HG02938 (cell line): Measurements from ENCODE around the gene PBX4.

Experiments
- ATAC-seq: cut with Tn5 transposase; IDR thresholded peaks from one replicate; pipeline ENCODE4 v1.9.1; 2021; ENCODE audit warnings: mild to moderate bottlenecking, moderate library complexity; ENCODE audit not compliant: unreplicated experiment

PBX4 gene

DNA sequence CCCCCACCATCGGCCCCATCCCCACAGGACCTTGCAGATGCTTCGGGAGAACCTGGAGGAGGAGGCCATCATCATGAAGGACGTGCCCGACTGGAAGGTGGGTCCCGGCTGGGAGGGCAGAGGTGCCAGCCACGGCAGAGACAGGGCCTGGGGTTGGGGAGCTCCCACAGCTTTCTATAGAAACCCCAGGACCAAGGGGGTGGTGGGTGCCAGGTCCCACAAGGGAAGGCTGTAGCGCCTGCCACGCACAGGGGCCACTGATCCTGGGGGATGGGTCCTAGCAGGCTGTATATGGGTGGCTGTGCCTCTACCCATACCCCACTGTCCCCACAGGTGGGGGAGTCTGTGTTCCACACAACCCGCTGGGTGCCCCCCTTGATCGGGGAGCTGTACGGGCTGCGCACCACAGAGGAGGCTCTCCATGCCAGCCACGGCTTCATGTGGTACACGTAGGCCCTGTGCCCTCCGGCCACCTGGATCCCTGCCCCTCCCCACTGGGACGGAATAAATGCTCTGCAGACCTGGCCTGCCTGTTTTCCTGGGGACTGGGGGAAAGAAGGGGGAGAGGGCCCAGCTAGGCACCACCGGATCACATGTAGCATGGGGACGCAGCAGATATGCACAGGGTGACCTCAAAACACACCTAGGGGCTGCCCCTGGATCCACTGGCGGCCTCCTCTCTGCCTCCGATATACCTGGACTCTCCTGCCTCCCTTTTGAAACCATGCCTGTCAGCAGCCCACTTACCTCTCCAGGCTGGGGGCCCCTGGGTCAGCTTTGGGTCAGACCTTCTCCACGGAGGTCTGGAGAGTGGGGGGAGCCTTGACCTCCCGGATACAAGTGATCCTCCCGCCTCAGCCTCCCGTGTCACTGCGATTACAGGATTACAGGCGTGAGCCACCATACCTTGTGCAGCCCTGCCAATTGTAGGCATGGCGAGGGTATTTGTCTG lies 90.5 kb downstream of the PBX4 start:
- no peak for ATAC-seq

DNA sequence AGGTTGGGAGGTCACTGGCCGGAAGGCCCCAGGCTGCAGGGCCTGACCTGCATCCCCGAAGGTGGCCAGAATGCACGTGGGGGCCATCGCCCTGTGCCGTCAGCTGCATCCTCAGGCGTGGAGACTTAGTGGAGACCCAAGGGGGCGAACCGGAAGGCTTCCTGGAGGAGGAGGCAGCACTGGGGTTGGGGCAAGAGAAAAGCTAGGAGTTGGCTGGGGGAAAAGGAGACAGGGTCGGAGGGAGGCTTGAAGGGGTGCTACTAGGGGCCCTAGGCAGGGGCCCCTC lies 91.2 kb downstream of the PBX4 start:
- ATAC-seq, result no peak

DNA sequence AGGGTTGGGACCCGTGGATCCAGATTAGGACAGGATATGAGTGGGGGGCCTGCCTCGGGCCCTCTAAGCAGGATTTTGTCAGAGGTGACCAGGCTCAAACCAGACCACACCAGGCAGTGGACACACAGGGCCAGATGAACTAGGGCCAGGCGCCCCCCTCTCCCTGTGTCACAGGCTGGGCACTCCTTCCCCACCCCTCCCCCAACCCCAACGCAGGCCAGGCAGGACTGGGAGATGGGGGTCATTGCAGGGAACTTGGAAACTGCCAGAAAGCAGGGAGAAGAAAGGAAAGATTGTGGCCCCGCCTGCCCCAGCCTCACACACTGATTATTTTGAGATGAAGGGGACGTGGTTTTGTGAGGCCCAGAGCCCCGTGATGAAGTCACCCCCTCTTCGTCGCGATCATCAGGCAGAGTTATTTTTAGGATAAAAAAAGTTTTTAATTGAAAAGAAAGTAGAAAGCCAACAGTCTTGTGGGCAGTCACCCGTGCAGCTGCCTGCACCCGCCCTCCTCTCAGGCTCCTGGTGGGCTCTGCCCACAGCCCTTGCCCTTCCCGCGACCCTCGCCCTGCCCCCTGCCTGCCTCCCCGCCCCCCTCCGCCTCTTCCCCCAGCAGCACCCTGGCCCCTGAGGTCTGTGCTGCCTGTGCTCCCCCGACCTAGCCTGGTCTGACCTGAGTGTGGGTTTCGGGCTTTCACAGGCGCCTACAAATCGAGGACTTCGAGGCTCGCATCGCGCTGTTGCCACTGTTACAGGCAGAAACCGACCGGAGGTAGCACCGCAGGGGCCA lies 91.7 kb downstream of the PBX4 start:
- no peak for ATAC-seq

DNA sequence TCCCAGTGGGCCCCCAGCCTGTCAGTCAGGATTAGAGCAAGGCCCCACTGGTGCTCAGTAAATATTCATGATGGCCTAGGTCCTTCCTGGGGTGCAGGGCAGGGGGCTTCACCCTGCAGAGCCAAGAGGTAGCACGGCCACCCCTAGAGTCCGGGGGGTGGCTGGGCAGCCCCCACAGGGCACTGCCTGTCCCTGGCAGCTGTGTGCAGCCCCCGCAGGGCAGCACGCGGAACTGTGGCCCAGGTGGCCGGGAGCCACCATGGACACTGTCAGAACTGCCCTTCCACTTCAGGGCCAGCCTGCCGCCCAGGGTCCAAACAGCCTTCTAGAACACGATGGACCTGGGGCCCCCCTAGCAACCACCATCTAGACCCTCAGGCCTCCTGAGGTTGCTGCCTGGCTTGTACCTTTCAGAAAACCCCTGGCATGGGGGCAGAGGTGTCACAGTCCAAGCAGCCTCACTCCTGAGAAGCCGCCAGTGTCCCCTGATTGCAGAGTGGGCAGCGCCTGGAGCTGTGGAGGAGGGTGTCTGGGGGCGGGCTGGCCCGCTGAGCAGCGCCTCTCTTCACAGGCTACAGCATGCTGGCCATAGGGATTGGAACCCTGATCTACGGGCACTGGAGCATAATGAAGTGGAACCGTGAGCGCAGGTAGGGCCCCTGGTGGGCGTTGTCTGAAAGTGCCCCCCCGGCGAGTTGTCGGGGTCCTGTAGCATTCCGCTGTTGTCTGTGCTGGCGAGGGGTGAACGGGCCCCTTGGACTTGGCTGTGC lies 92.7 kb downstream of the PBX4 start:
- no peak for ATAC-seq

DNA sequence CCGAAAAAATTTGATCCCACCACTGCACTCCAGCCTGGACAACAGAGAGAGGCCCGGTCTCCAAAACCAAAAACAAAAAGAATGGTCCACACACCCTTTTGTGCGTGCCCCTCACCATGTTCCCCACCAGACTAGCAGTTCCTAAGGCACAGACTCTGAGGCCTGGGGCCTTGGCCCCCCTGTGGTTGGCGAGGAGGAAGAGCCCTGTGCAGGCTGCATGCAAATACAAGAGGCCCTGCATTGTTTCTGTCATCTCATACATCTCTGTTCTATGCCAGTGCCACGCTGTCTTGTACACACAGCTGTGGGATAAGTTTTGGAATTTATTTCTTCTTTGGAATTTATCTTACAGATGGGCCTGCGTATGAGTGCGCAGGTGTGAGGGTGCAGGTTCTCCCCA lies 94.4 kb downstream of the PBX4 start:
- ATAC-seq, result no peak

DNA sequence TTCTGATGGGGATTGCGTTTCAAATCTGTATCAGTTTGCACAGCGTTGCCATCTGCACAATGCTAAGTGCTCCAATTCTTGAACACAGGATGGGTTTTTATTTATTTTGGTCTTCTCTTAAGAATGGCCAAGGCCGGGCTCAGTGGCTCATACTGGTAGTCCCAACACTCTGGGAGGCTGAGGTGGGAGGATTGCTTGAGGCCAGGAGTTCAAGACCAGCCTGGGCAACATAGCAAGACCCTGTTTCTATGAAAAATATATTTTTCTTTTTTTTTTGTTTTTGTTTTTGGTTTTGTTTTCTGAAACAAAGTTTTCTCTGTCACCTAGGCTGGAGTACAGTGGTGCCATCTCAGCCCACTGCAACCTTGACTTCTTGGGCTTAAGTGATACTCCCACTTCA lies 95.3 kb downstream of the PBX4 start:
- ATAC-seq, result no peak

DNA sequence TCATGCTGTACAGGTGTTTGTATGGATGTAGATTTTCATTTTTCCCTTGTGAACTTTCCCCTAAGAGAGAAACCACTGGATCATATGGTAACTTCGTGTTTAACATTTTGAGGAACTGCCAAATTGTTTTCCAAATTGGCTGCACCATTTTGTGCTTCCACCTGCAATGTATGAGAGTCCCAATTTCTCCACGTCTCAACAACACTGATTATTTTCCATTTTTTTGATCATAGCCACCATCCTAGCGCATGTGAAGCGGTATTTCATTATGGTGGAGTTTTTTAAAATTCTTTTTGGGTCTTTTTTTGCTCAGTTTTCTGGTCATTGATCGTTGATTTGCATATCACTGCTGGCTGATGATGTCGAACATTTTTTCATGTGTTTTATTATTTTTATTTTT lies 97.5 kb downstream of the PBX4 start:
- no peak for ATAC-seq

DNA sequence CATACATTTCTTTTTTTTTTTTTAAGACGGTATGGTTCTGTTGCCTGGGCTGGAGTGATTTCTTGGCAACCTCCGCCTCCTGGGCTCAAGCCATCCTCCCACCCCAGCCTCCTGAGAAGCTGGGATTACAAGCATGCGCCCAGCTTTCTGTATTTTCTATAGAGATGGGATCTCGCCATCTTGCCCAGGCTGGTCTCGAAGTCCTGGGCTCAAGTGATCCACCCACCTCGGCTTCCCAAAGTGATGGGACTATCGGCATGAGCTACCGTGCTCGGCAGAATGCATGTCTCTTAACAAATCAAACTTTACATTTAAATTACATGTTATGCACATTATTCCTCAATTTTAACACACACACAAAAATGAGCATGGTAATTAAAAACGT lies 101.3 kb downstream of the PBX4 start:
- ATAC-seq, result no peak

DNA sequence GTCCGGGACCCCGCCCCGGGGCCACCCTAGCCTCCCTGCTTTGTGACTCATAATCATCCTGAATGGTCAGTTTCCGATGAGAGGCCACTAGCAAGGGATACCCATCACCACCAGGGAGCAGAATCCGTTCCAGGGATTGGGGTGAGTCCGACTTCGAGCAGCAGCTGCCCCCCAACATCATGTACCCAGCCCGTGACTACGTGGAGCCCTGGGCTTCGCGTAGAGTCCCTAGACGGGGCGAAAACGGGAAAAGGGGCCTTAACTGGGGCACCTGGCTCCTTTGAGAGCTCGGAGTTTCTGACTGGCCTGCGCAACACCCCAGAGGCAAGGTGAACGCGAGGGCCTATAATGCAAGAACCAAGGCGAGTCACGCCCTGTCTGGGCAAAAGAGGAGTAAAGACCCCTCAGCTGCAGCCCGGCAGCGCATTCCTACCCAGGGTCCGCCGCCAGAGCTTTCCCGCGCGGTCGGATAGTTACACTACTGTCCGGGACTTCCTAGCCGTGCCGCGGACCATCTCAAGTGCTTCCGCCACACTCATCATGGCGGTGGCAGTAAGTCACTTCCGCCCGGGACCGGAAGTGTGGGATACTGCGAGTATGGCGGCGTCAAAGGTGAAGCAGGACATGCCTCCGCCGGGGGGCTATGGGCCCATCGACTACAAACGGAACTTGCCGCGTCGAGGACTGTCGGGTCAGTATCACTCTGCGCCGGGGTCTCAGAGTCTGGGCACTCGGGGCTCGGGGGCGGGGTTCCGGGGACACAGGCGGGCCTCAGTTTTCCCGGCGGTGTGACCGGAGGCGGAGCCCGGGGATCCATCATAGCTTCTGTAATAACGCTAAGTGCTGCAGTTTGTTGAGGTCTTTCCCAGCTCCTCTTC lies 102.6 kb downstream of the PBX4 start, which contains the start of gene NDUFA13:
Gene NDUFA13, plus strand, starts transcription at position 584 of the 878 bp plus-strand sequence. Its CDS starts 14 bp downstream, at position 598.
- ATAC-seq, result peak; percentile 75

DNA sequence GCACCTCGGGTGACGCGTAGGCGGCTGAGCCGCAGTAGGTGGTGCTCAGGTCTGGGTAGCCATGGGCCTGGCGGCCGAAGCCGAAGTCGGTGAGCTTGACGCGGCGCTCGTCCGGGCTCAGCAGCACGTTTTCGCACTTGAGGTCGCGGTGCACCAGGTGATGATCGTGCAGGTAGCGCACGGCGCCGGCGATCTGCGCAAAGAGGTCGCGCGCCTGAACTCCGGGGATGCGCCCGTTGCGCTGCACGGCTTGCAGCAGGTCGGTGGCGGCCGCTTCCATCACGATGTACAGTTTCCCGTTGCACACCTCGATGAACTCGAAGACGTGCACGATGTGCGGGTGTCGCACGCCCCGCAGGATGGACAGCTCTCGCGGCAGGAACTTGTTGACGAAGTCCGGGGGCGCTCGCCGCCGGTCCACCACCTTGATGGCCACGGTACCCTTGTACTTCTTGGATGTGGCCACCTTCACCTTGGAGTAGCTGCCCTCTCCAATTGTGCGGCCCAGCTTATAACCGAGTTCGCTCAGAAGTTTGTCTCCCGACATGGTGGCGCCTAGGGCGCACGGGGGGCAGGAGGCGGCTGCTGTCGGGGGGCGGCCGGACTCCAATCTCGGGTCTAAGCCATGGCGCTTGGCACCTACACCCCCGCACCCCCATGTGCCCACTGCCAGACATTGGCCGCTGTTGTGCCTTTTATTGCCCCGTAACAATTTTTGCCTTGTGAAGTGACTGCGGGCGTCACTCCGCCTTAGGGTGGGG lies 103.4 kb downstream of the PBX4 start, which contains the start of gene TSSK6:
Gene TSSK6, minus strand, starts transcription at position 668 of the 761 bp plus-strand sequence. Its CDS starts 121 bp downstream, at position 547.
- no peak for ATAC-seq

DNA sequence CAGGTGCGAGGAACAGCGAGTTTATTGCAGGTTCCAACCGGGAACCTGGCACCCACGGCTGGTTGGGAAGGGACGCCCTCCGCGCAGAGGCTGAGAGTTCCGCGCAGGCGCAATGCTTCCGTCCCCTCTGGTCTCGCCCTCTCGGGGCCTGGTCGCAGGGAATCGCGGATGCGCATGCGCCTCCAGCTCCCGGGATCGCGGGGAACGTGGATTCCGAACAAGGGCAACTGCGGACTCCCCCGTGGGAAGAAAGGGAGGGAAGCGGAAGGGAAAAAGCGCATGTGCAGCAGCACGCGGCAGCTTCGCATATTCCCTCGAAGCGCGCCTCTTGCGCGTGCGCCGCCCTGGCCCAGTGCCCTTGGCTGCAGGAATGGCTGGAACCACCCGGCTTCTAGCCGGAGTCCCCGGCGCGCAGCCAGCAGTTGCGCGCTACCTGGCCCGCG lies 104.3 kb downstream of the PBX4 start:
- ATAC-seq, result no peak

DNA sequence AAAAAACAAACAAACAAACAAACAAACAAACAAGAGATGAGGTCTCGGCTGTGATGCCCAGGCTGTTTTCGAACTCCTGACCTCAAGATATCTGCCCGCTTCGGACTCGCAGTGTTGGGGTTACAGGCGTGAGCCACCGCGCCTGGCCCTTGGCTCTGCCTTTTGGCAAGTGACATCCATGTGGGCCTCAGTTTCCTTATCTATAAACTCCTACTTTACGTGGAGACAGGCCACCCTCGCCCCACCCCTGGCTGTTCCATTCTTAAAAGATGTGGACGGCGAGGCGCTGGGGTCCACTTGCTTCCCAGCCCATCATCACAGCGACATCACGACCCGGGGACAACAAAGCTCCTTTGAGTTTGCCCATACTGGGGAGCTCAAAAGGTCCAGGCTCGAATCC lies 104.8 kb downstream of the PBX4 start:
- ATAC-seq, result no peak
